NCI-H2196 treated with DMSO at 0.1 percent for 48 hours (cell line): Measurements from ENCODE around the gene MAPK11.
A peak's percentile ranks its signal among the peaks of the same experiment; 100 is the strongest.
"Not testable (repeated sequence)": the region's sequence is repeated elsewhere in the genome, so short reads cannot be mapped to it uniquely, and the experiment has no call there.

Experiments
- DNase-seq: peaks from one replicate; lab custom pipeline; 2025; ENCODE audit not compliant: unreplicated experiment; lab: John Stamatoyannopoulos, UW

Gene MAPK11

DNA sequence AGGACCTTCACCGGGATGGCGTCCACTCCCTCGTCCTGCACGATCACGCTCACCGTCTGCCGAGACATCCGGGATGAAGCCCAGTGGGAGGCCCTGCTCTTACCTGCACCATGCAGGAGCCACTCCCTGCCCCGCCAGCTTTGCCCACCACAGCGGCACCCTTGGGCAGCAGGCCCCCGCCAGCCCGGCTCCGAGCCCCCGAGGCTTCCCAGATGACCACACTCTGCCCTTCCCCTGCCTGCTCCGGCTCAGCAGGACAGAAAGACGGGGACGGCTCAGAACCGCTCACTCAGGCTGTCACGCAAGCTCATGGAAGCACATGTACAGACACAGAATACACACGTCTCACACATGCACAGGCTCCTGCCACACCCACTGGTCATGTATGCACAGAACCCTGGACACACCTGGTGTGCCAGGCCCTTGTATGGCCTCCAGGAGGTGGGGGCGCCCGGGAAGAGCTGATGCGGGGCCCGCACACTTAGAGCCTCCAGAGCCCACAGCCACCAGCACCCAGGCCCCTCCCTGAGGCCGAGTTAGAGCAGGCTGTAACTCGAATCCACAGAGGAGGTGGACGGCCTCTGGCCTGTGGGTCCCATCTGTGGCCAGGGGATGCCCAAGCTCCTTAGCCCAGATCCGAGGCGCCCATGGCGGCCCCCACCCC lies 8.9 kb upstream of the MAPK11 start:
- DNase-seq = no peak

DNA sequence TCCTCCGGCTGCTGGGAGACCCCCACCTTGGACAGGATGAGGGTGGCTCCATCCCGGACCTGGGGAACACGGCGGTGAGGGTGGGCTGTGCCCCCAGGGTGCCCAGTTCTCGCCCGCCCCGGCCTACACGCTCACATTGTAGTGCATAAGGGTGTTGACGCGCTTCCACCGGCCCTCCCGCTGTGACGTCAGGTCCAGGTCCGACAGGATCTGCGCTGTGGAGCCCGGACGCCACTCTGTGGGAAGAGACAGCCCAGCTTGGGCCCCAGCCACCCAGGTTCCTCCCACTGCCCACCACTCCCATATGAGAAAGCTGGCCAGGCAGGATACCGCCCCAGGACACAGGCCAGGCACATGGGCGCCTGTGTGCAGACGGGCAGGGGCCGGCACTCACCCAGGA lies 8.3 kb upstream of the MAPK11 start:
- DNase-seq = no peak

DNA sequence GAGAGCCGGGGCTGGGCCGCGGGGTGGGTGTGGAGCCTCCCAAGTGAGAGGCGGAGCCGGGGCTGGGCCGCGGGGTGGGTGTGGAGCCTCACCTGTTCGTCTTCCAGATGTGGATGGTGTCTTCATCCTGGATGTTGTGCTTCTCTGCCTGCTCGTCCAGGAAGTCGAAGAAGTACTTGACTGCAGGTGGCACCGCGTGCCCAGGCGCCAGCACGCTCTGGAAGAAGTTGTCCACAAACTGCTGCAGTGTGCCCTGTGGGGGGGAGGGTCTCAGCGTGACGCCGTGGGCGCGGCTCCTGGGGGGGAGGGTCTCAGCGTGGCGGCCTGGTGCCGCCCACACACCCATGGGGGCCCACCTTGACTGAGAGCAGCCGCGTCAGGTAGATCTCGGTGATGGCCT lies 7.6 kb upstream of the MAPK11 start:
- DNase-seq = no peak

DNA sequence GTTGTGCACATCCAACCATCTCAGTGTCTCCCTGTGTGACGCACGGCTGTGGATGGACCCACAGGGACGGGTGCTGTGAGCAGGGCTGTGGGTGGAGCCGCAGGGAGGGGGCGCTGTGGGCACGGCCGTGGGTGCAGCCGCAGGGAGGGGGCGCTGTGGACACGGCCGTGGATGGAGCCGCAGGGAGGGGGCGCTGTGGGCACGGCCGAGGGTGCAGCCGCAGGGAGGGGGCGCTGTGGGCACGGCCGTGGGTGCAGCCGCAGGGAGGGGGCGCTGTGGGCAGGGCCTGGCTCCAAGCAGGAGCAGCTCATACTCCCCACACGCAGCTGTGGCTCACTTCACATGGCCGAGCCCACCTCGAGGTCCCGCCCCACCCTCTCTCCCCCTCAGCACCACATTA lies 6.0 kb upstream of the MAPK11 start:
- DNase-seq = no peak

DNA sequence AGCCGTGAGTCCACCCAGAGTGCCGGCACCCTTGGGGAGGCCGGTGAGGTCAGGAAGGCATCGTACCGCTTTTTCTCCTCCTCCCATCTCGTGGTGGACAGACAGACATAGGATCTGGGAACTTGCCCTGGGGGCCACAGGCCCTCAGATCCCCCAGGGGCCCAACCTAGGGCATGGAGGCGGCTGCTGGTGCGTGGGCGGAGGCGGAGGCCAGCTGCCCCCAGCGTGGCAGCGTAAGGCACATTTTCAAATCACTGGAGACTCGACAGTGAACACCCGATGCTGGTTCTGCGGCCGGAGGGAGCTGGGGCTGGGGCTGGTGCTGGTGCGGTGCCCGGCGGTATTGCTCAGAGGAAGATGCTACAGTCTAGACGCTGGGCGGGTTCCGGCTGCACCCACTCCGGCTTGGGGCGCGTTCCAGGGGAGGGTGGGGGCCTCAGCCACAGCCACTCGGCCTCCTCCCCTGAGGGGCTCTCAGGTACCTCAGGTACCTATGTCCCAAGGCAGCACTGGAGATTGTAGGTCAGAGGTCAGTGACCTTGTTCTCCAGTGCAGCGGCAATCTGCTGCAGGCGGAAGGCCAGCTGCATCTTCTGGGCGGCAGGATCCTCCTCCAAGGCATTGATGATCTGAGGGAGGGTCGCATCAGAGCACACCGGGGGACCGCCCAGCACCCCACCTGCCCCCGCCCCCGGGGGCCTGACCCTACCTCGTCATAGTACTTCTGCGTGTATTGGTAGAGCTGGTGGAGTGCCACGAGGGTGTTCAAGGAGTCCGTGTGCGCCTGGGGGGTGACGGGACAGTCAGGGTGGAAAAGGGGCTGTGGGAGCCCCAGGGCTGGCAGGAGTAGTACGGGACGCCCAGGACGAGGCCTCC lies 5.2 kb upstream of the MAPK11 start:
- no peak for DNase-seq

DNA sequence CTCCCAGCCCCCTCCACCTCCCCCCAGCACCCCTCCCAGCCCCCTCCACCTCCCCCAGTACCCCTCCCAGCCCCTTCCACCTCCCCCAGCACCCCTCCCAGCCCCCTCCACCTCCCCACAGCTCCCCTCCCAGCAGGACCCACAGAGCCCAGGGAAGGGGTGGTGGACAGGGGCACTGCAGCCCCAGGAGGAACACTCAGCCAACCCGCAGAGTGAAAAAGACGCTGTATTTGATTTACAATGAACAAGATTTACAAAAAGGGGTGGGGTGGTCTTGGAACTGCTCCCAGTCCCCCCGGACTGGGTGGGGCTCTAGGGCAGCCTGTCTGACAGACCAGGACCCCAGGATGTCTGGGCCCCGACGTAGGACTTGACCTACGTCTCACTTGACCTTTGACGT lies 4.6 kb upstream of the MAPK11 start:
- DNase-seq = no peak

DNA sequence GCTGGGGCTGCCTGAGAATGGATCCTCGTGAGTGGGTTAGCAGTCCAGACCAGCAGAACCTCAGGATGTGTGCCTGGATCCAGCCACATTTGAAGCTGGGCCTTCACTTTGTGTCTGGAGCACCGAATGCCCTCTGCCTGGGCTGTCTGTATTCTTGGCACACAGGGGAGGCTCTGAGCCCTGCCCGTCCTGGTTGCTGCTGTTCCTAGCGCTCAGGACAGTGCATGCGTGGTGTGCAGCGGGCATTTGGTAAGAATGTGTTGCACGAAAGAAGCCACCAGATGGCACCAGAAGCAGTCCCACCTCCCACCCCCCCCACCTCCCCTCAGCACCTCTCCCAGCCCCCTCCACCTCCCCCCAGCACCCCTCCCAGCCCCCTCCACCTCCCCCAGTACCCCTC lies 4.1 kb upstream of the MAPK11 start:
- peak; percentile 12 for DNase-seq

DNA sequence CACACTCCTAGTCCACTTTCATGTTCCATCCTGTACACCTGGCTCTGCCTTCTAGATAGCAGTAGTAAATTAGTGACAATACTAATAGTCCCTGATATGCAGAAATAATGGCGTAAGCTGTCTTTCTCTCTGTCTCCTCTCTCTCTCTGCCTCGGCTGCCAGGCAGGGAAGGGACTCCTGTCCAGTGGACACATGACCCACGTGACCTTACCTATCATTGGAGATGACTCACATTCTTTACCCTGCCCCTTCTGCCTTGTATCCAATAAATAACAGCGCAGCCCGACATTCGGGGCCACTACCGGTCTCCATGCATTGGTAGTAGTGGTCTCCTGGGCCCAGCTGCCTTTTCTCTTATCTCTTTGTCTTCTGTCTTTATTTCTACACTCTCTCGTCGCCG lies 3.6 kb upstream of the MAPK11 start:
- DNase-seq = not testable (repeated sequence)

DNA sequence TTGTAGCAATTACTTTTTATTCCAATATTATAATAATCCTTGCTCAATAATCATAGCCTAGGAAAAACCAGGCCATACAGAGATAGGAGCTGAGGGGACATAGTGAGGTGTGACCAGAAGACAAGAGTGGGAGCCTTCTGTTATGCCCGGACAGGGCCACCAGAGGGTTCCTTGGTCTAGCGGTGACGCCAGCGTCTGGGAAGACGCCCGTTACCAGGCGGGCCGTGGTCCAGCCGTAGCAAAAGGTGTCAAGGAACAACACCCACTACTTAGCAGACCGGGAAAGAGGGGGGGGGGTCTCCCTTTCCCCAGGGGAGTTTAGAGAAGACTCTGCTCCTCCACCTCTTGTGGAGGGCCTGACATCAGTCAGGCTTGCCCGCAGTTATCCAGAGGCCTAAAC lies 3.2 kb upstream of the MAPK11 start:
- not testable (repeated sequence) for DNase-seq

DNA sequence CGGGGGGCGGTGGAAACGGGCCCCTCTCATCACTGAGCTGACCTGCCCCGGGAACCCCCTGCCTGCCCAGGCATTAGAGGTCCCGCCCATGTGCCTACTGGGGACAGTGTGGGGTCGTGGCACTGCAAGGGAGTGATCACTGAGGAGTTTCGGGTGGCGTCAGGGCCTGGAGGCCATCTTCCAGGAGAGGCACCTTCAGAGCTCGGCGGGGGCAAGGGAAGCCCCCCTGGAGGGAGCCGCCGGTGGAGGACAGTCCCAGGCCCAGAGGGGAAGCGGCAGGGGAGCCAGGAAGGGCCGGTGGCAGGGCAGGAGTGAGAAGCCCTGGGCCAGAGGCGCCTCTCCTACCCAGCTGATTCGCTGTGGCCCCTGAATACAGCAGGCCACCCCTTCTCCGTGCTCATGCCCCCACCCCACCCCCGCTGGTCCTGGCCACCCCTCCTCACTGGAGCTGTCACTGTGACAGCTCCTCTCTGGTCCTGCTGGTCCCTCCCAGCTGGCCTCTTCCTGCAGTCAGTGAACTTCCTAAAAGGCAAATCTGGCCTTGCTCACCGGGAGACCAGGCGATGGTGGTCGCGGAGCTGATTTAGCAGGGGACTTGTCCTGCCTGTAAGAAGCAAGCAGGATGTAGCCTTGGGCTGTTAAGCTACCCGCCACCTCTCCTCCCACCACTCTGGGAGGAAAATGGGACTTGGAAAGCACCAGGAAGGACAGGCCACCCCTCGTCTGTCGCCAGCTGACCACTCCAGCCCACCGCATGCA lies 2.0 kb upstream of the MAPK11 start:
- DNase-seq = no peak

DNA sequence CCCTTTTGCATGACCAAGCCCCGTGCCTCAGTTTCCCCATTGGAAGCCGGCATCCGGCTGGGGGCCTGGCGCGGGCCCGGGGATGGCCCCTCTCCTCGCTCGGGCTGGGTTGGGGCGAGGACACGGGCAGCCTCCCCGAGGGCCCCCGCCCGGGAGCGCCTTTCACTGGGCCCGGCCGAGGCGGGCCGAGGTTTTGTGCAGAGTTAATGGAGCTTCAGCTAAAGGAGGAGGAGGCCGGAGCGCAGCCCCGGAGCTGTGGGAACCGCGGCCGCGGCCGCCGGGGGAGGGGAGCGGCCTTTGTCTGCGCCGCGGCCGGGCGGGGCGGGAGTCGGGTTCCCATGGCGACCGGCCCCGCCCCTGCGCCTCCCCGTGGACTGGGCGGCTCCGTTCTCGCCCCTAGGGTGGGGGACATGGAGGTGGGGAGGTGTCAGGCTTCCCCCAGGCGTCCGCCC lies 1.4 kb upstream of the MAPK11 start:
- DNase-seq = peak; percentile 10

DNA sequence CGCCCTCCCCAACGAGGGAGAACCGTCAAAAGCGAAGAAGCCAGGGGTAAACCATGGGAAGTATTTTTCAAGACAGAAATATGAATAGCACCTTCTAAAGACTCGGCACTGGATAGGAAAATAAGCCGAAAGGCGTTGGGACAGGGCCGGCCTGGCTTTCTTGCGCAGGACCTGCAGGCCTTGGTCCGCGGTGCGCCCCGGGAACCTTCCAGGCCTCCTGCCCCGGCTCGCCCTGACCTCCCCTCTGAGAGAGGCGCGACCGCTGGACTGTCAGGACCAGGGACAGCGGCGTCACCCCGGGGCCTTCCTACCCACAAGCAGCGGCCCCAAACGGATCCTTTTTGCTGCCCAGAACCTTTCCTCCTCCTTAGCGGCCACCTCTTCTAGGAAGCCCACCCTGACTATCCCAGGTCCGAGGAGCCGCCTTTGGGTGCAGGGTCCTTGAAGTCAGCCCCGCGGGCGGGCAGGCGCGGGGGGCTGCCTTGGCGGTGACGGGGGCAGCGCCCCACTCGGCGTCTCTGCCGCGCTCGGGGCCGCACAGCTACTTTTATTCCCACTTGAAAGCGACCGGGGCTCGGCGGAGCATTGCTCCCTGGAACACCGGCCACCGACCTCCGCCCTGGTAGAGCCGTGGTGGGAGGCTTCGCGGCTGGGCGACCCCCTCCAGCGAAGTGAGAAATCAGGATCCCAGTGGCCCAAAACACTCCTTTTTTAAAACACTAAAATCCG lies 650 bp upstream of the MAPK11 start:
- no peak for DNase-seq

DNA sequence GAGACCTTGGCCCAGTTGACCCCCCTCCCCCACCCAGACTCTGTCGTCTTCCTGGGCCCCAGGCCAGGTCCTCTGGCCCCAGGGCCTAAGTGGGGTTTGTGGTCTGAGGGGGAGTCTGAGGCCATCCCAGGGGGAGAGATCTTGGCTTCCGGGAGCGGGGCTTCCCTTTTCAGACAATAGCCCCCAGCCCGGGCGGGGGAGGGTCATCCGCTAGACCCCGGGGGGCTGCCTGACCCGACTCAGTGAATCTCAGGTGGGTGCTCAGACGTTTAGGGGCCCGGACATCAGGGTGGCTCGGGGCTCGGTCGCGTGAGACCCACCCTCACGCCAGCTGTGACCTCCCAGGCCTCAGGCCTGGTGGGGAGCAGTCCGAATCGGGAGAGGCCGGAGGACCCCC lies 609 bp downstream of the MAPK11 start:
- no peak for DNase-seq

DNA sequence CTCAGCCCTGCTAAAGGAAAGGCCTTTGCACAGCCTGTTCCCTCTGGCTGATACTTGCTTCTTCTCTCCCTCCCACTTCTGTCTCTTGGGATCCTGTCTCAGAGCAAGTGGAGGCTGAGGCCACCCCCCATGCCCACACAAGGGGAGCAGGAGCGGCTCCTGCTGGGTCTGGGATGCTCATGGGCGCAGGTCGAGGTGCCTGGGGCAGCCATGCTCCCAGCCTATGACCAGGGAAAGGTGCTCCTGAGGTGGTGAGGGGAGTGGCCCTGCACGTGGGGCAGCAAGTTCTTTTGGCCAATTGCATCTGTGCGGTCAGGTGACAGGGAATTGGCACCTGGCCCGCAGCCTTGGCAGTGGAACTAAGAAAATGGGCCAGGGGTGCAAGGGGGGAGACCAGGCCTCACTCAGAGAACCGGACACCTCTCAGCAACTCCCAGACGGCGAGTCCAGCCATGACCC lies 1.5 kb downstream of the MAPK11 start:
- DNase-seq = peak; percentile 57

DNA sequence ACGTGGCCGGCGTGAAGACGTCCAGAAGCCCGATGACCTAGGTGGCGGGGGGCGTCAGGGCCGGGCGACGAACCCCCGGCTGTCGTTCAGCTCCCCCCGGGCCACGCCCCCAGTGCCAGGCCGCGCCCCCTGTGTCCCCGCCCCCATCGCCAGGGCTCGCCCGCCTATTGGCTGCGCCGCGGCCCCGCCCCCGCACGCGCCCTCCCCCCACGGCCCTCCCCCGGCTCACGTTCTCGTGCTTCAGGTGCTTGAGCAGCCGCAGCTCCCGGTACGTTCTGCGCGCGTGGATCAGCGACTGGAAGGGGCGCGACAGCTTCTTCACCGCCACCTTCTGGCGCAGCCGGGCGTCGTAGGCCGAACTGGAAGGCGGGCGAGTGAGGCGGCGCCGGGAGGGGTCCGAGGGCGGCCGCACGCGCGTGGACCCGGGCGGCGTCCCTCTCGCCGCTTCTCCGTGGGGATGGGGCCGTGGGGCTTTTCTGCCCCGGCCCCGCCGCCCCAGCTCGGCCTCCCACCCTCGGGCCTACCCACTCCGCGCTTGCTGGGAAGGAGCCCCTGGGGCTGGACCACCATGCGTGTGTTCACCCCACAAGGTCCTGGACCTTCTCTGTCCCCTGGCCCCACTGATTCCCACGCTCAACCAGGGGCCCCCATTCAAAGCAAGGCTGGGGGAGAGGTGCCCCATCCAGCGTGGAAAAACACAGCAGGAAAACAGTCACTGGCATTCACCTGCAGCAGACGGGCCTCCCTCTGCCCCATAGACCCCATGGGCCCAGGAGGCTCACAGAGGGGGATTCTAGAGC lies 2.4 kb downstream of the MAPK11 start:
- no peak for DNase-seq

DNA sequence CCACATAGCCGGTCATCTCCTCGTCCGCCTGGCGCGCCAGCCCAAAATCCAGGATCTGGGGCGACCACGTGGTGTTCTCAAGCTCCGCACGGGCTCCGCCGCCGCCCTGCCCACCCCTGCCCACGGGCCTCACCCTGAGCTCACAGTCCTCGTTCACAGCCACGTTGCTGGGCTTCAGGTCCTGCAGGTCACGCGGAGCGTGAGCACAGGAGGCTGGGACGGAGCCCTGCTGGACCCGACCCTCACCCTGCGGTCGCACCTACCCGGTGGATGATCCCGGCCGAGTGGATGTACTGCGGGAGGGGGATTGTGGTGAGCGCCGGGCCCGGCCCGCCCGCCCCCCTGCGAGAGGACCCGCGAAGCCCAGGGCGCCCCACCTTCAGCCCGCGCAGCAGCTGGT lies 3.2 kb downstream of the MAPK11 start:
- DNase-seq = no peak

DNA sequence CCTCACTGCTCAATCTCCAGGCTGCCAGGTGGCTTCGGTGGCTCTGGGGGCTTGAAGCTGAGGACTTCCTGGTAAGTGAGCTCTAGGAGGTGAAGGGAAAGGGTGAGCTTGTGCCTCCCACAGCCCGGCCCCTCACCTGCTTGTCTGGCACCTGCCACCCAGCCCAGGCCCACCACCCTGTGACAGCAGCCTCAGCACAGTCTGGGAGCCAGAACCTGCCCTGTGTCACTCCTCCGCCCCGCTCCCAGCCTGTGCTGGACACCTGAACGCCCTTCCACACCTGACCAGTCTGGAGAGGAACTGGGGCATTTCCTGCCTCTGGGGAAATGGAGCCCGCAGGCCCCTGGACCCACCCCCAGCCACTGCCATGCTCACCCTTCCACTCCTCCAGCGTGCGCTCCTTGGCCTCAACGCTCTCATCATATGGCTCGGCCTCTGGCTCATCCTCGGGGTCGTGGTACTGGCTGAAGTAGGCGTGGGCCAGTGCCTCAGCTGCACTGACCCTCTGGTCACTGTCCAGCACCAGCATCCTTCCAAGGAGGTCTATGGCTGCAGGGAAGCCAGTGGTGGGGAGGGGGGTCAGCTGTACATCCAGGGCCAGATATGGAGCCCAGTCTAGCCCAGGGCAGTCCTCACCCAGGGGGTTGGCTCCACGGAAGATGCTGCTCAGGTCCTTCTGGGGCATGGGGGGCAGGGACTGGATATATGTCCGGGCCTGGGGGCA lies 5.1 kb downstream of the MAPK11 start:
- DNase-seq = no peak

DNA sequence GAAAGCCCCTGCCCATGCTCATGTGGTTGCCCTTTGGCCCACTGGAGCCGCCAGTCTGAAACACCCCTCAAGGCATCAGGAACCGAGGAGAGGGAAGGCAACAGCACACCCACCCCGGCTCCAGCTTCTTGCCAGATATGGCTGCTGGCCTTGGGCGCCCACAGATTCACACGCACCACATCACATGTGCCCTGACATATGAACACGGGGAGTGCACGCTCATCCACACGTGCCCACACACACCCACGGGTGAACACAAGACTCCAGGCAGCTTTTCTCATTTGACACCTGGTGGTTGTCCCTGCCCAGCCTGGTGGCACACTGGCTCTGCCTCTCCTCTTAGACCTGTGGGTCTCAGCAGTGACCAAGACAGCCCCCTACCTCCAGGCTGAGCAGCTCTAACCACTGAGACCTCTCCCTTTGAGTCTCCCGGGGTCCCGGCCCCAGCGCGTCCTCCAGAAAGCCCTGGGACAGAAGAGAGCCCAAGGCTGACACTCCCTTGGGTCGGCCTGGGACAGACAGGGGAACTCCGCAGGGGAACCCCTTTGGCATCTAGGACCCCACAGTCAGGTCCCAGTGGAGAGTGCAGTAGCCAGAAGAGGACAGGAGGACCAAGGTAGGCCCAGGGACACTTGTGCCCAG lies 6.0 kb downstream of the MAPK11 start:
- no peak for DNase-seq

DNA sequence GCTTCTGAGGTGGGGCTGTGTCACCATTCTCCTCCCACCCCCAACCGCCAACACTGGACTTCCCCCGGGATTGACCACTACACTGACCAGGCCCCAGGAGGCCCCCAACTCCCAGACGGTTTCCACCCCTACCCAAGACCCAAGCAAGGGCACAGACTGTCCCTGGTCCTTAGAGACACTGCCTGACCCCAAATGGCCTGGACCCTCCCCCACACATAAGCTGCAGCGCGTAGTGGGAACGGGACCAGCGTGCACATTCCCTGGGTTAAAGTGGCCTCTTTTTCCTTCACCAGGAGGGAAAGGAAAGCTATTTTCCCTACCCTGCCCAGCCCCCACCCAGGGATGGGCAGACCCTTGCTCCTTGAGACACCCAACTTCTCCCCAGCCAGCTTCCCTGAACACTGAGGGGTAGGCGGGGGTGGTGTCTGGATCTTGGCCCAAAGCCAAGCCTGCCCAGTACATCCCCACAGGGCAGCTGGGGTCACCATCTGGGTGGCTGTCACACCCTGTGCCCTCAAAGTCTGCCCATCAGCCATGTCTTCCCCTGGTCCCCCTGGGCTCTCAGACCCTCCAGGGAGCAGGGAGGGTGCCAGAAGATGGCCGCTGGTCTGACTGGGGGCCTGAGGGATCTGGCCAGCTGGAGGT lies 7.1 kb downstream of the MAPK11 start:
- no peak for DNase-seq
